ENCODE data around the gene KANK3. TPM values are rescaled to one million over a fixed set of nuclear protein-coding genes. Genes with fewer than 3 reads are reported as not detected.

KANK3 gene
- total and polyA plus RNA-seq, 2 donors (not counting 1 experiment from before 2014, with no cell fraction given) = 0.17 to 0.23 TPM

- no peak overlapping the region for H3K4me2 ChIP-seq (ENCODE audit: extremely low read depth, insufficient read depth, low read length)
- no peak overlapping the region for H2AFZ ChIP-seq (ENCODE audit: low read length)
- H3K4me1 ChIP-seq (ENCODE audit: control insufficient read depth, extremely low read depth, insufficient read depth, low read length) = peaks cover 14% of the 10 kb centered on the region
- DNase-seq (ENCODE audit: low read depth in 2 of 2) = no peak
- no peaks in the 10 kb centered on the region for H4K20me1 ChIP-seq (ENCODE audit: control insufficient read depth, extremely low read depth, insufficient read depth, low read length)
- H3K27me3 ChIP-seq (ENCODE audit: control insufficient read depth, insufficient read depth, low read length) = no peaks in the 10 kb centered on the region
- no peaks in the 10 kb centered on the region for H3K79me2 ChIP-seq (ENCODE audit: control insufficient read depth, insufficient read depth, low read length)
- no peak overlapping the region for H3K4me3 ChIP-seq (replicated peaks in 1 of 4; ENCODE audit: control extremely low read depth in 1 of 4, insufficient read depth in 1 of 4, low read depth in 3 of 4, low read length in 4 of 4)
- H3K27ac ChIP-seq (ENCODE audit: insufficient read depth, low read length) = no peak overlapping the region
- H3K36me3 ChIP-seq (ENCODE audit: control insufficient read depth, insufficient read depth, low read length) = peaks cover 4% of the 10 kb centered on the region
- no peaks in the 10 kb centered on the region for H3K9me3 ChIP-seq (ENCODE audit: control insufficient read depth, insufficient read depth, low read depth, low read length)
- TF ChIP-seq EZH2 (IDR thresholded peaks at IDR 0.05; ENCODE audit: low read length, missing control alignments) = no peak
- TF ChIP-seq CTCF (conservative IDR thresholded peaks at IDR 0.05 in 1 of 2, IDR thresholded peaks at IDR 0.05 in 1 of 2; ENCODE audit: low read depth in 1 of 2, low read length in 2 of 2) = no peak
- no peak overlapping the region for H3K9ac ChIP-seq (ENCODE audit: insufficient read depth, low read length)
Observed at GRCh38 chr19:8370176-8371010, 27.3 kb upstream of the KANK3 start.

- H3K4me3 ChIP-seq (replicated peaks in 1 of 4; ENCODE audit: control extremely low read depth in 1 of 4, insufficient read depth in 1 of 4, low read depth in 3 of 4, low read length in 4 of 4) = peak overlapping the region; percentile 8 to 25 (median 15)
- peak overlapping the region; percentile 4 for H3K9ac ChIP-seq (ENCODE audit: insufficient read depth, low read length)
- H2AFZ ChIP-seq (ENCODE audit: low read length) = no peak overlapping the region
- TF ChIP-seq EZH2 (IDR thresholded peaks at IDR 0.05; ENCODE audit: low read length, missing control alignments) (no peak), CTCF (conservative IDR thresholded peaks at IDR 0.05 in 1 of 2, IDR thresholded peaks at IDR 0.05 in 1 of 2; ENCODE audit: low read depth in 1 of 2, low read length in 2 of 2) (no peak)
- peak overlapping the region; percentile 50 for H3K27ac ChIP-seq (ENCODE audit: insufficient read depth, low read length)
- H3K9me3 ChIP-seq (ENCODE audit: control insufficient read depth, insufficient read depth, low read depth, low read length) = no peaks in the 10 kb centered on the region
- H3K4me1 ChIP-seq (ENCODE audit: control insufficient read depth, extremely low read depth, insufficient read depth, low read length) = peaks cover 19% of the 10 kb centered on the region
- no peaks in the 10 kb centered on the region for H3K27me3 ChIP-seq (ENCODE audit: control insufficient read depth, insufficient read depth, low read length)
- no peaks in the 10 kb centered on the region for H4K20me1 ChIP-seq (ENCODE audit: control insufficient read depth, extremely low read depth, insufficient read depth, low read length)
- no peaks in the 10 kb centered on the region for H3K79me2 ChIP-seq (ENCODE audit: control insufficient read depth, insufficient read depth, low read length)
- H3K36me3 ChIP-seq (ENCODE audit: control insufficient read depth, insufficient read depth, low read length) = peaks cover 4% of the 10 kb centered on the region
- peak; percentile 93 to 98 for DNase-seq (ENCODE audit: low read depth in 2 of 2)
- H3K4me2 ChIP-seq (ENCODE audit: extremely low read depth, insufficient read depth, low read length) = peak overlapping the region; percentile 75
Observed at GRCh38 chr19:8367327-8368001, 24.4 kb upstream of the KANK3 start.

- H3K27me3 ChIP-seq (ENCODE audit: control insufficient read depth, insufficient read depth, low read length) = no peaks in the 10 kb centered on the region
- peaks cover 22% of the 10 kb centered on the region for H3K4me1 ChIP-seq (ENCODE audit: control insufficient read depth, extremely low read depth, insufficient read depth, low read length)
- peak overlapping the region; percentile 26 for H3K9ac ChIP-seq (ENCODE audit: insufficient read depth, low read length)
- H3K27ac ChIP-seq (ENCODE audit: insufficient read depth, low read length) = peak overlapping the region; percentile 50
- peak; percentile 32 to 83 for DNase-seq (ENCODE audit: low read depth in 2 of 2)
- no peaks in the 10 kb centered on the region for H3K9me3 ChIP-seq (ENCODE audit: control insufficient read depth, insufficient read depth, low read depth, low read length)
- no peaks in the 10 kb centered on the region for H3K79me2 ChIP-seq (ENCODE audit: control insufficient read depth, insufficient read depth, low read length)
- H3K4me3 ChIP-seq (replicated peaks in 1 of 4; ENCODE audit: control extremely low read depth in 1 of 4, insufficient read depth in 1 of 4, low read depth in 3 of 4, low read length in 4 of 4) = peak overlapping the region in 3 of 4 experiments; percentile 13 to 25 (median 17)
- H3K4me2 ChIP-seq (ENCODE audit: extremely low read depth, insufficient read depth, low read length) = peak overlapping the region; percentile 75
- peaks cover 4% of the 10 kb centered on the region for H3K36me3 ChIP-seq (ENCODE audit: control insufficient read depth, insufficient read depth, low read length)
- no peak overlapping the region for H2AFZ ChIP-seq (ENCODE audit: low read length)
- TF ChIP-seq CTCF (conservative IDR thresholded peaks at IDR 0.05 in 1 of 2, IDR thresholded peaks at IDR 0.05 in 1 of 2; ENCODE audit: low read depth in 1 of 2, low read length in 2 of 2) = no peak
- no peak for TF ChIP-seq EZH2 (IDR thresholded peaks at IDR 0.05; ENCODE audit: low read length, missing control alignments)
- H4K20me1 ChIP-seq (ENCODE audit: control insufficient read depth, extremely low read depth, insufficient read depth, low read length) = no peaks in the 10 kb centered on the region
Observed at GRCh38 chr19:8366961-8367326, 23.9 kb upstream of the KANK3 start.

All from fibroblast of lung (primary cell).